AG04450 (cell line): ENCODE data around the gene FBXL2. TPM values are rescaled to one million over a fixed set of nuclear protein-coding genes. Genes with fewer than 3 reads are reported as not detected.

Experiments
- CTCF ChIA-PET: fragments of 300-600, 350-600 bp; formaldehyde crosslinking; extraction: SDS; loops from one replicate; lab custom pipeline; 2022; ENCODE audit warnings: antibody characterized with exemption, inconsistent platforms; lab: Charles Lee
- POLR2A ChIA-PET: fragments of 350-600 bp; formaldehyde crosslinking; extraction: SDS; loops from one replicate; lab custom pipeline; 2021; ENCODE audit warnings: antibody characterized with exemption, inconsistent platforms; lab: Yijun Ruan, JAX
- DNase-seq: peaks from one replicate; pipeline ENCODE4 v3.0.0-alpha.2; 2011; ENCODE audit warnings: low read depth, low spot score
- H3K27ac ChIP-seq: one replicate; pipeline ENCODE4 v1.5.1; 2012; ENCODE audit warnings: low read depth, low read length, control low read depth
- H3K27me3 ChIP-seq: one replicate; pipeline ENCODE4 v1.6.0; 2012; ENCODE audit warnings: low read length; ENCODE audit not compliant: control insufficient read depth, insufficient read depth
- H3K4me3 ChIP-seq: 2 replicates; pipeline ENCODE4 v1.5.1; 2011; ENCODE audit warnings: mild to moderate bottlenecking, low read depth, low read length, control low read depth
- H3K9me3 ChIP-seq: 2 replicates; pipeline ENCODE4 v1.5.1; 2012; ENCODE audit warnings: low read length; ENCODE audit not compliant: control insufficient read depth, insufficient read depth
- CTCF ChIP-seq: IDR thresholded peaks from 2 replicates; pipeline ENCODE4 v1.5.1; 2011; ENCODE audit warnings: low read depth, low read length, control low read depth, inconsistent platforms
- polyA plus RNA-seq: library from polyadenylated mRNA; depleted of rRNA; stranded (reverse); fragments of >200 nt; gene quantifications from 2 replicates; pipeline ENCODE4 v1.2.3, GENCODE V29; 2011

The FBXL2 gene
- polyA plus RNA-seq, 1 experiment, result 14.4 TPM

- ChIA-PET POLR2A (no interaction called here), CTCF (no interaction called here)
- Histone ChIP-seq H3K9me3 (peaks cover 1% of the 10 kb centered on the region; the same call in 1 of the 2 replicates), H3K27me3 (no peaks in the 10 kb centered on the region), H3K27ac (no peak overlapping the region), H3K4me3 (no peak overlapping the region)
- DNase-seq, result no peak
- no peak for TF ChIP-seq CTCF
These were observed 62.5 kb downstream of the FBXL2 start for GRCh38 chr3:33339758-33340157.

- no peak for TF ChIP-seq CTCF
These were observed 78.4 kb downstream of the FBXL2 start for GRCh38 chr3:33355611-33356010.

GRCh38 chr3:33358172-33358781 is 81.0 kb downstream of the FBXL2 start:
- Histone ChIP-seq H3K27ac (no peak overlapping the region), H3K27me3 (no peaks in the 10 kb centered on the region), H3K4me3 (no peak overlapping the region), H3K9me3 (no peaks in the 10 kb centered on the region)
- ChIA-PET POLR2A (no interaction called here), CTCF (interaction anchor here (0.9 to 4.5 kb wide), 3 partner anchors 14 to 227 kb away, joined by 3 to 40 read pairs (median 8); no protein-coding TSS in a partner anchor)
- DNase-seq, result no peak
- no peak for TF ChIP-seq CTCF

More at GRCh38 chr3:33355611-33356010, 78.4 kb downstream of the FBXL2 start:
- CTCF ChIA-PET, result interaction anchor here (2.1 kb wide), 1 partner anchor 17 kb away, joined by 15 read pairs; no protein-coding TSS in a partner anchor
- Histone ChIP-seq H3K27me3 (no peaks in the 10 kb centered on the region), H3K4me3 (no peak overlapping the region), H3K9me3 (no peaks in the 10 kb centered on the region), H3K27ac (no peak overlapping the region)
- DNase-seq, result no peak
- POLR2A ChIA-PET, result interaction anchor here (0.6 kb wide), 1 partner anchor 422 kb away, joined by 3 read pairs; no protein-coding TSS in a partner anchor

- no peaks in the 10 kb centered on the region for H3K27me3 ChIP-seq
- TF ChIP-seq CTCF, result no peak
- DNase-seq, result no peak
- CTCF ChIA-PET, result interaction anchor here (1.6 to 4.5 kb wide), 2 partner anchors 12 to 229 kb away, joined by 6 to 40 read pairs; no protein-coding TSS in a partner anchor
- H3K9me3 ChIP-seq, result no peaks in the 10 kb centered on the region
- POLR2A ChIA-PET, result no interaction called here
- H3K4me3 ChIP-seq, result no peak overlapping the region
- H3K27ac ChIP-seq, result peak overlapping the region; percentile 21
These were observed 83.0 kb downstream of the FBXL2 start for GRCh38 chr3:33360136-33360825.
